Measurements from ENCODE around the gene COX7B.
"Not testable (repeated sequence)": the region's sequence is repeated elsewhere in the genome, so short reads cannot be mapped to it uniquely, and the experiment has no call there.

Gene COX7B

DNA sequence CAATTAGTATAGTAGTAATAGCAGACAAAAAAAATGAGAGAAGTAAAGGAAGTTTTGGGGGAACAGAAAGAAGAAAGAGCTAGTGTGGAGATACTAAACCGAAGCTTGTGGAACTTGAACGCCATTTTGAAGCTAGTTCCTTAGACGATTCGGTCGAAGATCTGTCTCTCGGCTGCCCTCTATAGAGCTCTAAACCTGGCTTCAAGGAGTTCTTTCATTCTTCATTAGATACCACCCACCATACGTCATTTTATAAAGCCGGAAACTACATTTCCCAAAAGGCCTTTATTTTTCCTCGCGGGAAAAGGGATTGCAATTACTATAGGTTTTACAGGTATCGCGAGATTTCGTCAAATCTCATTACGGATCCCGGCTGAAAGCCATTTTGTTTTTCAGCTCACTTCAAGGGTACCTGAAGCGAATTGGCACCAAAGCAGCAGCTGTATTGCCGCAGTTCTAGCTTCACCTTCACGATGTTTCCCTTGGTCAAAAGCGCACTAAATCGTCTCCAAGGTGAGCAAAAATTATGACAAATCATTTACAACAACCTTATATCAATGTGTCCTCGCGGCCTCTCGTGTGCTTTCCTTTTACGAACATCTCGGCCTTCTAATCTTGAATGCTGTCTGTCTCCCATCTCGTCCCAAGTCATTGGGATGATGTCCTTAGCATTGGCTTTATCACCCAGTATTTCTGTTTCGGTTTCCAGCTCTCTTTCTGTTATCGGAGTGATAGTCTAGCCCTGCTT is at the start of gene COX7B:
Gene COX7B, plus strand, starts transcription at position 388 of the 748 bp plus-strand sequence. Its CDS starts 86 bp downstream, at position 474.
- TF ChIP-seq EZH2phosphoT487 (IDR thresholded peaks at IDR 0.05; ENCODE audit: low read depth) (no peak), CTCF (IDR thresholded peaks at IDR 0.05; ENCODE audit: low read depth, low read length) (peak; percentile 48)
- no peaks in the 10 kb centered on the region for H3K27me3 ChIP-seq (ENCODE audit: low read depth, low read length)
- peaks cover 46% of the 10 kb centered on the region for H3K79me2 ChIP-seq (ENCODE audit: low read length)
- H3K4me2 ChIP-seq (ENCODE audit: low read length), result peak within 1 kb of the TSS; percentile 85
- peak within 1 kb of the TSS; percentile 85 for H3K27ac ChIP-seq (ENCODE audit: low read length)
- H2AFZ ChIP-seq (ENCODE audit: low read depth, low read length), result peak within 1 kb of the TSS; percentile 26; the same call in 1 of the 2 replicates
- H3K4me3 ChIP-seq (ENCODE audit: low read length), result peak within 1 kb of the TSS; percentile 100
- no peaks in the 10 kb centered on the region for H4K20me1 ChIP-seq (ENCODE audit: insufficient read depth, low read length)
- peaks cover 11% of the 10 kb centered on the region for H3K4me1 ChIP-seq (ENCODE audit: low read length)
- peaks cover 23% of the 10 kb centered on the region for H3K36me3 ChIP-seq (replicated peaks; ENCODE audit: low read depth, low read length)
- no peaks in the 10 kb centered on the region for H3K9me3 ChIP-seq (ENCODE audit: insufficient read depth, low read length)
- peak within 1 kb of the TSS; percentile 90 for H3K9ac ChIP-seq (ENCODE audit: low read length)

GRCh38 chrX:77875372-77875771 is 23.9 kb upstream of the COX7B start:
- no peak overlapping the region for H3K4me3 ChIP-seq (ENCODE audit: low read length)
- H2AFZ ChIP-seq (ENCODE audit: low read depth, low read length), result no peak overlapping the region
- no peak overlapping the region for H3K9ac ChIP-seq (ENCODE audit: low read length)
- H3K27me3 ChIP-seq (ENCODE audit: low read depth, low read length), result no peaks in the 10 kb centered on the region
- H3K4me1 ChIP-seq (ENCODE audit: low read length), result no peaks in the 10 kb centered on the region
- TF ChIP-seq EZH2phosphoT487 (IDR thresholded peaks at IDR 0.05; ENCODE audit: low read depth), result no peak
- TF ChIP-seq CTCF (IDR thresholded peaks at IDR 0.05; ENCODE audit: low read depth, low read length), result no peak
- no peak overlapping the region for H3K4me2 ChIP-seq (ENCODE audit: low read length)
- H3K36me3 ChIP-seq (replicated peaks; ENCODE audit: low read depth, low read length), result peaks cover 12% of the 10 kb centered on the region
- H3K9me3 ChIP-seq (ENCODE audit: insufficient read depth, low read length), result no peaks in the 10 kb centered on the region
- H3K27ac ChIP-seq (ENCODE audit: low read length), result no peak overlapping the region
- peaks cover 25% of the 10 kb centered on the region for H3K79me2 ChIP-seq (ENCODE audit: low read length)
- no peaks in the 10 kb centered on the region for H4K20me1 ChIP-seq (ENCODE audit: insufficient read depth, low read length)

- H3K9ac ChIP-seq (ENCODE audit: low read length); H3K27ac ChIP-seq (ENCODE audit: low read length); H3K36me3 ChIP-seq (replicated peaks; ENCODE audit: low read depth, low read length); H3K4me1 ChIP-seq (ENCODE audit: low read length); H2AFZ ChIP-seq (ENCODE audit: low read depth, low read length); H3K9me3 ChIP-seq (ENCODE audit: insufficient read depth, low read length); H3K4me2 ChIP-seq (ENCODE audit: low read length); H3K27me3 ChIP-seq (ENCODE audit: low read depth, low read length); H3K4me3 ChIP-seq (ENCODE audit: low read length); H4K20me1 ChIP-seq (ENCODE audit: insufficient read depth, low read length): not testable (repeated sequence)
- peaks cover 47% of the 10 kb centered on the region for H3K79me2 ChIP-seq (ENCODE audit: low read length)
Measured at GRCh38 chrX:77881418-77881817, 17.9 kb upstream of the COX7B start.

DNA sequence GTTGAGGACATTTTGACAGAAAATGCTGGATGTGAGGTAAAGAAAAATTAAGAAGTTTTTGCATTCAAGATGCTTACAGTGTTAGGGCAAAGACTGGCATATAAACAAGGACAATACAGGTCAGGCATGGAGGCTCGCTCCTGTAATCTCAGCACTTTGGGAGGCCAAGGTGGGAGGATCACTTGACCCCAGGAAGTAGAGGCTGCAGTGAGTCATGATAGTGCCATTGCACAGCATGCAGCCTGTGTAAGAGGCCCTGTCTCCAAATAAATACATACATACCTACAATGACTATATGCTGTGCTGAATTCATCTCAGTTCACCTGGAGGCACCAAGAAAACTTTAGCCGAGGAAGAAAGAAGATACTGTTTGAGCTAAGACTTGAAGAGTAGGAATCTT is 6.4 kb upstream of the COX7B start:
- no peak overlapping the region for H3K9ac ChIP-seq (ENCODE audit: low read length)
- peaks cover 12% of the 10 kb centered on the region for H4K20me1 ChIP-seq (ENCODE audit: insufficient read depth, low read length)
- H3K4me3 ChIP-seq (ENCODE audit: low read length), result no peak overlapping the region
- H3K27me3 ChIP-seq (ENCODE audit: low read depth, low read length), result no peaks in the 10 kb centered on the region
- TF ChIP-seq CTCF (IDR thresholded peaks at IDR 0.05; ENCODE audit: low read depth, low read length) (no peak), EZH2phosphoT487 (IDR thresholded peaks at IDR 0.05; ENCODE audit: low read depth) (no peak)
- H3K9me3 ChIP-seq (ENCODE audit: insufficient read depth, low read length), result no peaks in the 10 kb centered on the region
- no peak overlapping the region for H3K27ac ChIP-seq (ENCODE audit: low read length)
- no peak overlapping the region for H3K4me2 ChIP-seq (ENCODE audit: low read length)
- peaks cover 12% of the 10 kb centered on the region for H3K4me1 ChIP-seq (ENCODE audit: low read length)
- peaks cover 9% of the 10 kb centered on the region for H3K36me3 ChIP-seq (replicated peaks; ENCODE audit: low read depth, low read length)
- H2AFZ ChIP-seq (ENCODE audit: low read depth, low read length), result no peak overlapping the region
- H3K79me2 ChIP-seq (ENCODE audit: low read length), result peaks cover 68% of the 10 kb centered on the region

Data from OCI-LY3 (cell line).